HCEC 1CT (cell line): ENCODE data around the gene ATXN1.
A peak's percentile ranks its signal among the peaks of the same experiment; 100 is the strongest.
"Not testable (repeated sequence)": the region's sequence is repeated elsewhere in the genome, so short reads cannot be mapped to it uniquely, and the experiment has no call there.

ENCODE experiments used
- DNase-seq: peaks from one replicate; pipeline ENCODE4 v3.0.0-alpha.2; 2017

Gene ATXN1

GRCh38 chr6:16718356-16718755, 42.9 kb downstream of the ATXN1 start:
- DNase-seq, result no peak

- DNase-seq, result no peak
Observed at GRCh38 chr6:16717275-16717942, 43.9 kb downstream of the ATXN1 start.

- DNase-seq, result no peak
Observed at GRCh38 chr6:16716321-16716858, 44.9 kb downstream of the ATXN1 start.

- no peak for DNase-seq
Observed at GRCh38 chr6:16713597-16713996, 47.7 kb downstream of the ATXN1 start.

GRCh38 chr6:16712931-16713484, 48.3 kb downstream of the ATXN1 start:
- peak; percentile 95 for DNase-seq

- no peak for DNase-seq
Observed at GRCh38 chr6:16712255-16712930, 48.9 kb downstream of the ATXN1 start.

- no peak for DNase-seq
Observed at GRCh38 chr6:16711546-16712254, 49.6 kb downstream of the ATXN1 start.

- DNase-seq, result no peak
Observed at GRCh38 chr6:16706911-16707783, 54.1 kb downstream of the ATXN1 start.

- not testable (repeated sequence) for DNase-seq
Observed at GRCh38 chr6:16706491-16706890, 54.8 kb downstream of the ATXN1 start.

- DNase-seq, result no peak
Observed at GRCh38 chr6:16706029-16706428, 55.2 kb downstream of the ATXN1 start.

GRCh38 chr6:16705081-16705993, 55.9 kb downstream of the ATXN1 start:
- no peak for DNase-seq

- DNase-seq, result peak; percentile 36
Observed at GRCh38 chr6:16704401-16705045, 56.7 kb downstream of the ATXN1 start.

GRCh38 chr6:16702627-16703378, 58.5 kb downstream of the ATXN1 start:
- not testable (repeated sequence) for DNase-seq

GRCh38 chr6:16700916-16701234, 60.4 kb downstream of the ATXN1 start:
- no peak for DNase-seq

- no peak for DNase-seq
Observed at GRCh38 chr6:16700202-16700915, 60.9 kb downstream of the ATXN1 start.

GRCh38 chr6:16698997-16699868, 62.0 kb downstream of the ATXN1 start:
- DNase-seq, result peak; percentile 59

GRCh38 chr6:16698162-16698533, 63.1 kb downstream of the ATXN1 start:
- no peak for DNase-seq

GRCh38 chr6:16697437-16698161, 63.7 kb downstream of the ATXN1 start:
- no peak for DNase-seq
